ENCODE measurements around the gene OR51V1.

The OR51V1 gene

GRCh38 chr11:5235364-5236095 lies 35.0 kb upstream of the OR51V1 start:
- H3K27ac ChIP-seq, result no peak overlapping the region
- no peak for TF ChIP-seq CTCF (conservative IDR thresholded peaks at IDR 0.05)
- TF ChIP-seq ZFX (IDR thresholded peaks at IDR 0.05), result no peak

- H3K27ac ChIP-seq, result no peak within 1 kb of the TSS
- TF ChIP-seq ZFX (IDR thresholded peaks at IDR 0.05), result no peak
- TF ChIP-seq CTCF (conservative IDR thresholded peaks at IDR 0.05), result no peak
These were observed 33.9 kb upstream of the OR51V1 start, which contains the start of gene HBD for GRCh38 chr11:5234381-5234834. Gene HBD, minus strand, starts transcription at chr11:5234483. Its CDS starts 50 bp downstream, at chr11:5234433.

- TF ChIP-seq ZFX (IDR thresholded peaks at IDR 0.05) (no peak), CTCF (conservative IDR thresholded peaks at IDR 0.05) (no peak)
These were observed 32.8 kb upstream of the OR51V1 start for GRCh38 chr11:5233307-5233706.

GRCh38 chr11:5232821-5233220 lies 32.3 kb upstream of the OR51V1 start:
- H3K27ac ChIP-seq, result no peak overlapping the region
- TF ChIP-seq ZFX (IDR thresholded peaks at IDR 0.05) (no peak), CTCF (conservative IDR thresholded peaks at IDR 0.05) (no peak)

More at GRCh38 chr11:5233307-5233706, 32.8 kb upstream of the OR51V1 start:
- no peak overlapping the region for H3K27ac ChIP-seq

- H3K27ac ChIP-seq, result no peak overlapping the region
- TF ChIP-seq CTCF (conservative IDR thresholded peaks at IDR 0.05) (no peak), ZFX (IDR thresholded peaks at IDR 0.05) (no peak)
These were observed 31.7 kb upstream of the OR51V1 start for GRCh38 chr11:5232176-5232575.

- H3K27ac ChIP-seq, result no peak overlapping the region
- TF ChIP-seq ZFX (IDR thresholded peaks at IDR 0.05) (no peak), CTCF (conservative IDR thresholded peaks at IDR 0.05) (no peak)
These were observed 30.6 kb upstream of the OR51V1 start for GRCh38 chr11:5231111-5231510.

- H3K27ac ChIP-seq, result no peak overlapping the region
- TF ChIP-seq CTCF (conservative IDR thresholded peaks at IDR 0.05) (no peak), ZFX (IDR thresholded peaks at IDR 0.05) (no peak)
These were observed 29.8 kb upstream of the OR51V1 start for GRCh38 chr11:5230266-5230665.
